KMS-11 (cell line): Measurements from ENCODE around the gene TNFAIP8.

Source experiments
- H2AFZ ChIP-seq: fragments of 200-600 bp; sonication (generic); 2 replicates; pipeline ENCODE4 v1.6.1; 2016; ENCODE audit warnings: antibody characterized with exemption, mixed run types, low read depth
- H3K27ac ChIP-seq: fragments of 200-600 bp; sonication (generic); 2 replicates; pipeline ENCODE4 v1.6.1; 2016; ENCODE audit warnings: mild to moderate bottlenecking, mixed run types
- H3K27me3 ChIP-seq: fragments of 200-600 bp; sonication (generic); 2 replicates; pipeline ENCODE4 v1.6.1; 2017; ENCODE audit warnings: mild to moderate bottlenecking, low read depth, mixed run types, moderate library complexity; ENCODE audit not compliant: insufficient read depth
- H3K36me3 ChIP-seq: fragments of 200-600 bp; sonication (generic); 2 replicates; pipeline ENCODE4 v1.6.1; 2017; ENCODE audit warnings: mild to moderate bottlenecking, mixed run types; ENCODE audit not compliant: insufficient read depth
- H3K4me1 ChIP-seq: fragments of 200-600 bp; sonication (generic); 2 replicates; pipeline ENCODE4 v1.6.1; 2016; ENCODE audit warnings: mild to moderate bottlenecking, low read depth, mixed run types; ENCODE audit not compliant: poor library complexity, severe bottlenecking
- H3K4me2 ChIP-seq: fragments of 200-600 bp; sonication (generic); 2 replicates; pipeline ENCODE4 v1.7.0; 2016; ENCODE audit warnings: mild to moderate bottlenecking, mixed run types
- H3K4me3 ChIP-seq: fragments of 200-600 bp; sonication (generic); IDR thresholded peaks from 2 replicates; pipeline ENCODE4 v1.6.1; 2017; ENCODE audit warnings: low read depth, low read length, mixed read lengths; ENCODE audit not compliant: insufficient read depth
- H3K79me2 ChIP-seq: fragments of 200-600 bp; sonication (generic); 2 replicates; pipeline ENCODE4 v1.6.1; 2016; ENCODE audit warnings: low read depth, mixed run types; ENCODE audit not compliant: insufficient read depth
- H3K9ac ChIP-seq: fragments of 200-600 bp; sonication (generic); 2 replicates; pipeline ENCODE4 v1.6.1; 2016; ENCODE audit warnings: mild to moderate bottlenecking, mixed run types
- H4K20me1 ChIP-seq: fragments of 200-600 bp; sonication (generic); 2 replicates; pipeline ENCODE4 v1.6.1; 2016; ENCODE audit warnings: mild to moderate bottlenecking, mixed run types; ENCODE audit not compliant: insufficient read depth
- TF ChIP-seq, protein P1 (sequence below): fragments of 200-600 bp; sonication (generic); conservative IDR thresholded peaks from 2 replicates; pipeline ENCODE4 v1.6.1; 2017; ENCODE audit warnings: low read depth, mild to moderate bottlenecking, antibody characterized with exemption, low read length, moderate library complexity, mixed read lengths

Gene TNFAIP8

DNA sequence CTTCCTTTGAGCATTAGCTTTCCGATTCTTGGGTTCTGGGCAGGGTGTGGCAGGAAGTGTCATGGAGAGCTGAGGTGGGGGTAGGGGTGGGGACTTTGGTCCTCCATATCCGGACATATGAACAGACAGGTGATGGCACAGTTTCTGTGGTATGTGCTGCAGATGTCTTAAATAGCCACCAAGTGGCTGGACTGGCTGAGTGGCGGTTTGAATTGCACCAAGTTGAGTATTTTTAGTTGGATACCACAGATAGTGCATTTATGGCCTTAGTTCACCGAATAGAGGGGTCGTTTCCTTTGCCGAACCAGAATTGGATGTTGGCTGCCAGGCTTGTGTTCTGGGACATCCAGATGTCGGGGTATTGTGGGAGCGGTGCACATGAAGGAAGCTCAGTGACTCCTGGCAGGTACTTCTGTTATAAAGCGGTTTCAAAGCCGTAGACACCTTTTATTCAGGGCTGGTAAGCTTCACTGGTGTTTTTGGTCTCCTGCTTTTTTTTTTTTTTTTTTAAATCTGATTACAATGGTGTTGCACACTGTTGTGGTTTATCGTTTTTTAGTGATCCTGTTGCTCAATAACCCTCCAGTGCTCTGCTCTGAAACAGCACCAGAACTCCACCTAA lies 15.1 kb upstream of the TNFAIP8 start:
- Histone ChIP-seq H3K79me2 (peaks cover 55% of the 10 kb centered on the region), H3K36me3 (no peaks in the 10 kb centered on the region), H3K4me1 (peaks cover 89% of the 10 kb centered on the region), H2AFZ (peak overlapping the region; percentile 42; the same call in 1 of the 2 replicates), H3K4me3 (no peak overlapping the region), H3K9ac (peak overlapping the region; percentile 78), H3K27me3 (no peaks in the 10 kb centered on the region), H3K4me2 (peak overlapping the region; percentile 95), H4K20me1 (no peaks in the 10 kb centered on the region), H3K27ac (peak overlapping the region; percentile 97)
- TF ChIP-seq, protein P1, sequence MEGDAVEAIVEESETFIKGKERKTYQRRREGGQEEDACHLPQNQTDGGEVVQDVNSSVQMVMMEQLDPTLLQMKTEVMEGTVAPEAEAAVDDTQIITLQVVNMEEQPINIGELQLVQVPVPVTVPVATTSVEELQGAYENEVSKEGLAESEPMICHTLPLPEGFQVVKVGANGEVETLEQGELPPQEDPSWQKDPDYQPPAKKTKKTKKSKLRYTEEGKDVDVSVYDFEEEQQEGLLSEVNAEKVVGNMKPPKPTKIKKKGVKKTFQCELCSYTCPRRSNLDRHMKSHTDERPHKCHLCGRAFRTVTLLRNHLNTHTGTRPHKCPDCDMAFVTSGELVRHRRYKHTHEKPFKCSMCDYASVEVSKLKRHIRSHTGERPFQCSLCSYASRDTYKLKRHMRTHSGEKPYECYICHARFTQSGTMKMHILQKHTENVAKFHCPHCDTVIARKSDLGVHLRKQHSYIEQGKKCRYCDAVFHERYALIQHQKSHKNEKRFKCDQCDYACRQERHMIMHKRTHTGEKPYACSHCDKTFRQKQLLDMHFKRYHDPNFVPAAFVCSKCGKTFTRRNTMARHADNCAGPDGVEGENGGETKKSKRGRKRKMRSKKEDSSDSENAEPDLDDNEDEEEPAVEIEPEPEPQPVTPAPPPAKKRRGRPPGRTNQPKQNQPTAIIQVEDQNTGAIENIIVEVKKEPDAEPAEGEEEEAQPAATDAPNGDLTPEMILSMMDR: no peak

DNA sequence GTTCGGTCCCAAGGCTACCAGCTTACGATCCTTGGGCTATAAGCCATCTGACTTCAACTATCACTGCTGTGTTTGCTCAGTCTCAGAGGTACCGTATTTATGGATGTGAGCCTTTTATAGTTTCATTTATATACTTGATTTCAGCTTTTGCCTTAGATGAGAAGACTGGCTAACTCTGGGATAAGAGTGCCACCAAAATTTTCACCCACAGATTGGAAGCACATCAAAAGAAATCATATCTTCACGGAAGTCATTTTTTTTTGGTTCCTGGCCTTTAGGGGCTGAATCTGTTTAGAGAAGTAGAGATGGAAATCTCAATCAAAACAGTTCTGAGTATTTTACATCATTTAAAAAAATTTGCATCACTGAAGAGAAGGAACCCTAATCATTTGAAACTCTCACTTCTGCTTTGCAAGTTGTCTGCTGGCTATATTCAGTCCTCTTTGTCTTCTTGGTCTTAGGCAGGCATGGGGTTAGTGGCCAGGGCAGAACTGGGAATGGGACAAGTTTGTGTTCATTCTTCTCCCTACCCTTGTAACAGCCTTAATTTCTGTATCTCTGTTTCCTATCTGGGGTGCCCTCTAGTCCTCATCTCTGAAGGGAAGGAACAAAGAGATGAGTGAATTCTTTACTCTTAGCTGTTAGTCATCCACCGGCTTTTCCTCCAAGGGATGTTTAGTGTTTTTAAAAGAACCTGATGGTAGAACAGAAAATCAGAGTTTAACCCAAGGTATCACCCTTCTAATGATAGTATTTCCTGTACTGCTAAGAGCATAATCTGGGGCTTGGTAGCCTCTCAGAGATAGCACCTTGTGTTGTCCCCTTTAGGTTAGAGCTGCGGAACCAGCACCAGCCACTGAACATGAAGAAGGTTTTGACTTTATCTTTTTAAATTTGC lies 14.1 kb upstream of the TNFAIP8 start:
- H3K79me2 ChIP-seq: peaks cover 48% of the 10 kb centered on the region
- TF ChIP-seq, protein P1: no peak

DNA sequence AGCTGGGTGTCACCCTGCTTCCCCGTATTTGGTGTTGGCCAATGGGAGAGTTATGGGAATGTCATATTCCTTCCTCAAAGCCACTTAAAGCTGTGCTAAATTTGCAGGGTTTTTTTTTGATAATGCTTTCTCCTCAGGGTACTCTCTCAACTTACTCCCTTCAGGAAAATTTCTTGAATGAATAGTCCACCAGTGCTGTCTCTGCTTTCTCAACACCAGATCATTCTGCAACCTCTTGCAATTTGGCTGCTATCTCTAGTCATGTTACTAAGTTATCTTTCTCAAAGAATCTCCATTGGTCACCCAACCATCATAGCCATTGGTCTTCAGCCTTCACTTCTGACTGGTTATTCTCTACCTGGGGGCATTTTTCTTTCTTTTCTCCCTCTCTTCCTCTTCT lies 13.4 kb upstream of the TNFAIP8 start:
- no peak overlapping the region for H3K4me3 ChIP-seq
- H3K27ac ChIP-seq: peak overlapping the region; percentile 97
- peak overlapping the region; percentile 95 for H3K4me2 ChIP-seq
- H3K79me2 ChIP-seq: peaks cover 41% of the 10 kb centered on the region
- no peaks in the 10 kb centered on the region for H3K36me3 ChIP-seq
- H3K4me1 ChIP-seq: peaks cover 89% of the 10 kb centered on the region
- H3K27me3 ChIP-seq: no peaks in the 10 kb centered on the region
- no peaks in the 10 kb centered on the region for H4K20me1 ChIP-seq
- H2AFZ ChIP-seq: no peak overlapping the region
- TF ChIP-seq, protein P1: no peak
- no peak overlapping the region; the same call in 1 of the 2 replicates for H3K9ac ChIP-seq

More for the DNA sequence above, 14.1 kb upstream of the TNFAIP8 start:
- Histone ChIP-seq H3K4me2 (peak overlapping the region; percentile 95), H3K36me3 (no peaks in the 10 kb centered on the region), H3K27ac (peak overlapping the region; percentile 97), H3K4me1 (peaks cover 89% of the 10 kb centered on the region), H3K27me3 (no peaks in the 10 kb centered on the region), H4K20me1 (no peaks in the 10 kb centered on the region), H3K4me3 (no peak overlapping the region), H3K9ac (peak overlapping the region; percentile 78), H2AFZ (peak overlapping the region; percentile 42)

DNA sequence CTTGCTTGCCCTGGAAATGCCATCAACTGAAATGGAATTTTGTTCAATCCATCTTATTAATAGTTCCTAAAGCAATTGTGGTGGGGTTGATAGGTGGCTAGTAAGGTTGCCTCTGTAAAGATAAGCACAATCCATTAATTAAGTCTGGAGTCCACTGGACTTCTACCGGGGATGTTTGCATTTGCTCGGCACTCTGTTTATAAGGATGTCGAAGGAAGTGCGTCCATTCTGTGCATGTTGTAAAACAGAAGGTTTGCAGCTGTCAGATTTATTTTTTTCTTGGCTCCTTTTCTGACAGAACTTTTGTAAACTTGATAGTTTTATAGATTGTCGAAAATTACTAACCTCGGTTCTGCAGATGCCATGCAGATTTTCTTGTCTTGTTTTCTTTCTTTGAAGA lies 12.8 kb upstream of the TNFAIP8 start:
- H2AFZ ChIP-seq: no peak overlapping the region
- TF ChIP-seq, protein P1: no peak
- peaks cover 89% of the 10 kb centered on the region for H3K4me1 ChIP-seq
- H3K79me2 ChIP-seq: peaks cover 37% of the 10 kb centered on the region
- H4K20me1 ChIP-seq: no peaks in the 10 kb centered on the region
- H3K27me3 ChIP-seq: no peaks in the 10 kb centered on the region
- H3K4me3 ChIP-seq: no peak overlapping the region
- no peak overlapping the region for H3K9ac ChIP-seq
- H3K27ac ChIP-seq: peak overlapping the region; percentile 97; the same call in 1 of the 2 replicates
- peak overlapping the region; percentile 95 for H3K4me2 ChIP-seq
- no peaks in the 10 kb centered on the region for H3K36me3 ChIP-seq
